Measurements from ENCODE around the gene KLHL29. TPM values are rescaled to one million over a fixed set of nuclear protein-coding genes. Genes with fewer than 3 reads are reported as not detected.

Gene KLHL29
- total and polyA plus RNA-seq, 2 experiments from 2014 or later, result 1.5 to 6.5 TPM

- no peaks in the 10 kb centered on the region for H3K27me3 ChIP-seq (ENCODE audit: insufficient read depth)
- no peak overlapping the region for H3K4me2 ChIP-seq
- H3K4me3 Mint-ChIP-seq, result no peak overlapping the region
- H3K9me3 Mint-ChIP-seq, result peaks cover 9% of the 10 kb centered on the region
- no peaks in the 10 kb centered on the region for H3F3A ChIP-seq (replicated peaks; ENCODE audit: low read depth)
- H3K4me1 ChIP-seq (ENCODE audit: insufficient read depth), result no peaks in the 10 kb centered on the region
- peaks cover 8% of the 10 kb centered on the region for H3K36me3 Mint-ChIP-seq (ENCODE audit: low read depth)
- H3K27ac Mint-ChIP-seq, result no peak overlapping the region
- H2AFZ ChIP-seq, result no peak overlapping the region
- TF ChIP-seq, protein P1, sequence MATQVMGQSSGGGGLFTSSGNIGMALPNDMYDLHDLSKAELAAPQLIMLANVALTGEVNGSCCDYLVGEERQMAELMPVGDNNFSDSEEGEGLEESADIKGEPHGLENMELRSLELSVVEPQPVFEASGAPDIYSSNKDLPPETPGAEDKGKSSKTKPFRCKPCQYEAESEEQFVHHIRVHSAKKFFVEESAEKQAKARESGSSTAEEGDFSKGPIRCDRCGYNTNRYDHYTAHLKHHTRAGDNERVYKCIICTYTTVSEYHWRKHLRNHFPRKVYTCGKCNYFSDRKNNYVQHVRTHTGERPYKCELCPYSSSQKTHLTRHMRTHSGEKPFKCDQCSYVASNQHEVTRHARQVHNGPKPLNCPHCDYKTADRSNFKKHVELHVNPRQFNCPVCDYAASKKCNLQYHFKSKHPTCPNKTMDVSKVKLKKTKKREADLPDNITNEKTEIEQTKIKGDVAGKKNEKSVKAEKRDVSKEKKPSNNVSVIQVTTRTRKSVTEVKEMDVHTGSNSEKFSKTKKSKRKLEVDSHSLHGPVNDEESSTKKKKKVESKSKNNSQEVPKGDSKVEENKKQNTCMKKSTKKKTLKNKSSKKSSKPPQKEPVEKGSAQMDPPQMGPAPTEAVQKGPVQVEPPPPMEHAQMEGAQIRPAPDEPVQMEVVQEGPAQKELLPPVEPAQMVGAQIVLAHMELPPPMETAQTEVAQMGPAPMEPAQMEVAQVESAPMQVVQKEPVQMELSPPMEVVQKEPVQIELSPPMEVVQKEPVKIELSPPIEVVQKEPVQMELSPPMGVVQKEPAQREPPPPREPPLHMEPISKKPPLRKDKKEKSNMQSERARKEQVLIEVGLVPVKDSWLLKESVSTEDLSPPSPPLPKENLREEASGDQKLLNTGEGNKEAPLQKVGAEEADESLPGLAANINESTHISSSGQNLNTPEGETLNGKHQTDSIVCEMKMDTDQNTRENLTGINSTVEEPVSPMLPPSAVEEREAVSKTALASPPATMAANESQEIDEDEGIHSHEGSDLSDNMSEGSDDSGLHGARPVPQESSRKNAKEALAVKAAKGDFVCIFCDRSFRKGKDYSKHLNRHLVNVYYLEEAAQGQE (IDR thresholded peaks at IDR 0.05; ENCODE audit: unreplicated experiment), result no peak
- TF ChIP-seq STAT1 (IDR thresholded peaks at IDR 0.05; ENCODE audit: unreplicated experiment), result no peak
- no peak for TF ChIP-seq JUNB (IDR thresholded peaks at IDR 0.05; ENCODE audit: unreplicated experiment)
- TF ChIP-seq, protein P2, sequence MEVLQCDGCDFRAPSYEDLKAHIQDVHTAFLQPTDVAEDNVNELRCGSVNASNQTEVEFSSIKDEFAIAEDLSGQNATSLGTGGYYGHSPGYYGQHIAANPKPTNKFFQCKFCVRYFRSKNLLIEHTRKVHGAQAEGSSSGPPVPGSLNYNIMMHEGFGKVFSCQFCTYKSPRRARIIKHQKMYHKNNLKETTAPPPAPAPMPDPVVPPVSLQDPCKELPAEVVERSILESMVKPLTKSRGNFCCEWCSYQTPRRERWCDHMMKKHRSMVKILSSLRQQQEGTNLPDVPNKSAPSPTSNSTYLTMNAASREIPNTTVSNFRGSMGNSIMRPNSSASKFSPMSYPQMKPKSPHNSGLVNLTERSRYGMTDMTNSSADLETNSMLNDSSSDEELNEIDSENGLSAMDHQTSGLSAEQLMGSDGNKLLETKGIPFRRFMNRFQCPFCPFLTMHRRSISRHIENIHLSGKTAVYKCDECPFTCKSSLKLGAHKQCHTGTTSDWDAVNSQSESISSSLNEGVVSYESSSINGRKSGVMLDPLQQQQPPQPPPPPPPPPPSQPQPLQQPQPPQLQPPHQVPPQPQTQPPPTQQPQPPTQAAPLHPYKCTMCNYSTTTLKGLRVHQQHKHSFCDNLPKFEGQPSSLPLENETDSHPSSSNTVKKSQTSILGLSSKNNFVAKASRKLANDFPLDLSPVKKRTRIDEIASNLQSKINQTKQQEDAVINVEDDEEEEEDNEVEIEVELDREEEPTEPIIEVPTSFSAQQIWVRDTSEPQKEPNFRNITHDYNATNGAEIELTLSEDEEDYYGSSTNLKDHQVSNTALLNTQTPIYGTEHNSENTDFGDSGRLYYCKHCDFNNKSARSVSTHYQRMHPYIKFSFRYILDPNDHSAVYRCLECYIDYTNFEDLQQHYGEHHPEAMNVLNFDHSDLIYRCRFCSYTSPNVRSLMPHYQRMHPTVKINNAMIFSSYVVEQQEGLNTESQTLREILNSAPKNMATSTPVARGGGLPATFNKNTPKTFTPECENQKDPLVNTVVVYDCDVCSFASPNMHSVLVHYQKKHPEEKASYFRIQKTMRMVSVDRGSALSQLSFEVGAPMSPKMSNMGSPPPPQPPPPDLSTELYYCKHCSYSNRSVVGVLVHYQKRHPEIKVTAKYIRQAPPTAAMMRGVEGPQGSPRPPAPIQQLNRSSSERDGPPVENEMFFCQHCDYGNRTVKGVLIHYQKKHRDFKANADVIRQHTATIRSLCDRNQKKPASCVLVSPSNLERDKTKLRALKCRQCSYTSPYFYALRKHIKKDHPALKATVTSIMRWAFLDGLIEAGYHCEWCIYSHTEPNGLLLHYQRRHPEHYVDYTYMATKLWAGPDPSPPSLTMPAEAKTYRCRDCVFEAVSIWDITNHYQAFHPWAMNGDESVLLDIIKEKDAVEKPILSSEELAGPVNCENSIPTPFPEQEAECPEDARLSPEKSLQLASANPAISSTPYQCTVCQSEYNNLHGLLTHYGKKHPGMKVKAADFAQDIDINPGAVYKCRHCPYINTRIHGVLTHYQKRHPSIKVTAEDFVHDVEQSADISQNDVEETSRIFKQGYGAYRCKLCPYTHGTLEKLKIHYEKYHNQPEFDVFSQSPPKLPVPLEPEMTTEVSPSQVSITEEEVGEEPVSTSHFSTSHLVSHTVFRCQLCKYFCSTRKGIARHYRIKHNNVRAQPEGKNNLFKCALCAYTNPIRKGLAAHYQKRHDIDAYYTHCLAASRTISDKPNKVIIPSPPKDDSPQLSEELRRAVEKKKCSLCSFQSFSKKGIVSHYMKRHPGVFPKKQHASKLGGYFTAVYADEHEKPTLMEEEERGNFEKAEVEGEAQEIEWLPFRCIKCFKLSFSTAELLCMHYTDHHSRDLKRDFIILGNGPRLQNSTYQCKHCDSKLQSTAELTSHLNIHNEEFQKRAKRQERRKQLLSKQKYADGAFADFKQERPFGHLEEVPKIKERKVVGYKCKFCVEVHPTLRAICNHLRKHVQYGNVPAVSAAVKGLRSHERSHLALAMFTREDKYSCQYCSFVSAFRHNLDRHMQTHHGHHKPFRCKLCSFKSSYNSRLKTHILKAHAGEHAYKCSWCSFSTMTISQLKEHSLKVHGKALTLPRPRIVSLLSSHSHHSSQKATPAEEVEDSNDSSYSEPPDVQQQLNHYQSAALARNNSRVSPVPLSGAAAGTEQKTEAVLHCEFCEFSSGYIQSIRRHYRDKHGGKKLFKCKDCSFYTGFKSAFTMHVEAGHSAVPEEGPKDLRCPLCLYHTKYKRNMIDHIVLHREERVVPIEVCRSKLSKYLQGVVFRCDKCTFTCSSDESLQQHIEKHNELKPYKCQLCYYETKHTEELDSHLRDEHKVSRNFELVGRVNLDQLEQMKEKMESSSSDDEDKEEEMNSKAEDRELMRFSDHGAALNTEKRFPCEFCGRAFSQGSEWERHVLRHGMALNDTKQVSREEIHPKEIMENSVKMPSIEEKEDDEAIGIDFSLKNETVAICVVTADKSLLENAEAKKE (CRISPR knock-in tag; IDR thresholded peaks at IDR 0.05), result no peak
- TF ChIP-seq EZH2phosphoT487 (IDR thresholded peaks at IDR 0.05; ENCODE audit: unreplicated experiment), result no peak
- TF ChIP-seq POLR2AphosphoS5 (IDR thresholded peaks at IDR 0.05; ENCODE audit: low read depth), result no peak
- no peak for TF ChIP-seq CREB1 (CRISPR knock-in tag; IDR thresholded peaks at IDR 0.05; ENCODE audit: low read depth)
- TF ChIP-seq ZNF331 (CRISPR knock-in tag; IDR thresholded peaks at IDR 0.05; ENCODE audit: low read depth), result no peak
- no peak for TF ChIP-seq NANOG (IDR thresholded peaks at IDR 0.05; ENCODE audit: borderline replicate concordance)
- TF ChIP-seq, protein P3, sequence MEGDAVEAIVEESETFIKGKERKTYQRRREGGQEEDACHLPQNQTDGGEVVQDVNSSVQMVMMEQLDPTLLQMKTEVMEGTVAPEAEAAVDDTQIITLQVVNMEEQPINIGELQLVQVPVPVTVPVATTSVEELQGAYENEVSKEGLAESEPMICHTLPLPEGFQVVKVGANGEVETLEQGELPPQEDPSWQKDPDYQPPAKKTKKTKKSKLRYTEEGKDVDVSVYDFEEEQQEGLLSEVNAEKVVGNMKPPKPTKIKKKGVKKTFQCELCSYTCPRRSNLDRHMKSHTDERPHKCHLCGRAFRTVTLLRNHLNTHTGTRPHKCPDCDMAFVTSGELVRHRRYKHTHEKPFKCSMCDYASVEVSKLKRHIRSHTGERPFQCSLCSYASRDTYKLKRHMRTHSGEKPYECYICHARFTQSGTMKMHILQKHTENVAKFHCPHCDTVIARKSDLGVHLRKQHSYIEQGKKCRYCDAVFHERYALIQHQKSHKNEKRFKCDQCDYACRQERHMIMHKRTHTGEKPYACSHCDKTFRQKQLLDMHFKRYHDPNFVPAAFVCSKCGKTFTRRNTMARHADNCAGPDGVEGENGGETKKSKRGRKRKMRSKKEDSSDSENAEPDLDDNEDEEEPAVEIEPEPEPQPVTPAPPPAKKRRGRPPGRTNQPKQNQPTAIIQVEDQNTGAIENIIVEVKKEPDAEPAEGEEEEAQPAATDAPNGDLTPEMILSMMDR (conservative IDR thresholded peaks at IDR 0.05; ENCODE audit: low read depth in 2 of 2), result no peak
- TF ChIP-seq EZH2 (IDR thresholded peaks at IDR 0.05; ENCODE audit: low read depth, unreplicated experiment), result no peak
- ATAC-seq (no peak), DNase-seq (ENCODE audit: low spot score) (no peak)
- no peaks in the 10 kb centered on the region for H4K20me1 ChIP-seq (replicated peaks; ENCODE audit: insufficient read depth)
- H3K4me1 Mint-ChIP-seq, result peaks cover 30% of the 10 kb centered on the region
- peaks cover 10% of the 10 kb centered on the region for H3K27me3 Mint-ChIP-seq (ENCODE audit: insufficient read depth, low read depth, poor library complexity)
- H3K4me3 ChIP-seq, result no peak overlapping the region
- H3K27ac ChIP-seq (ENCODE audit: low read depth), result no peak overlapping the region
- H3K79me2 ChIP-seq (replicated peaks; ENCODE audit: insufficient read depth), result no peaks in the 10 kb centered on the region
- H3K9me2 ChIP-seq (ENCODE audit: insufficient read depth), result no peaks in the 10 kb centered on the region
- H3K36me3 ChIP-seq (ENCODE audit: insufficient read depth), result no peaks in the 10 kb centered on the region; the same call in 1 of the 2 replicates
Measured at GRCh38 chr2:23616630-23617029, 231.7 kb downstream of the KLHL29 start.
